ENCODE data around the gene KLHL40. TPM values are rescaled to one million over a fixed set of nuclear protein-coding genes. Genes with fewer than 3 reads are reported as not detected.

KLHL40 gene
- total RNA-seq, 2 donors from 2014 or later = not detected

- ATAC-seq (replicated peaks in 1 of 2) = no peak
- no peak for DNase-seq
Observed at GRCh38 chr3:42692667-42693529, 7.6 kb downstream of the KLHL40 start.

GRCh38 chr3:42693530-42693930, 8.2 kb downstream of the KLHL40 start:
- DNase-seq = no peak
- no peak for ATAC-seq (replicated peaks in 1 of 2)
- H3K9me3 Mint-ChIP-seq = no peaks in the 10 kb centered on the region
- H3K4me3 Mint-ChIP-seq = no peak overlapping the region
- no peaks in the 10 kb centered on the region for H3K36me3 Mint-ChIP-seq (ENCODE audit: insufficient read depth in 2 of 2)
- peaks cover 7% of the 10 kb centered on the region for H3K27me3 Mint-ChIP-seq (ENCODE audit: low read depth)
- H3K4me1 Mint-ChIP-seq (ENCODE audit: low read depth) = no peaks in the 10 kb centered on the region
- no peak overlapping the region for H3K27ac Mint-ChIP-seq

More at GRCh38 chr3:42692667-42693529, 7.6 kb downstream of the KLHL40 start:
- Mint-ChIP-seq H3K4me3 (no peak overlapping the region), H3K9me3 (no peaks in the 10 kb centered on the region), H3K4me1 (ENCODE audit: low read depth) (no peaks in the 10 kb centered on the region), H3K27me3 (ENCODE audit: low read depth) (peaks cover 7% of the 10 kb centered on the region), H3K27ac (no peak overlapping the region), H3K36me3 (ENCODE audit: insufficient read depth in 2 of 2) (no peaks in the 10 kb centered on the region)

GRCh38 chr3:42694366-42694765, 9.0 kb downstream of the KLHL40 start:
- H3K36me3 Mint-ChIP-seq (ENCODE audit: insufficient read depth in 2 of 2) = no peaks in the 10 kb centered on the region
- H3K4me1 Mint-ChIP-seq (ENCODE audit: low read depth) = peaks cover 4% of the 10 kb centered on the region
- H3K27me3 Mint-ChIP-seq (ENCODE audit: low read depth) = peaks cover 7% of the 10 kb centered on the region
- H3K9me3 Mint-ChIP-seq = no peaks in the 10 kb centered on the region
- ATAC-seq (replicated peaks in 1 of 2) = no peak
- H3K4me3 Mint-ChIP-seq = no peak overlapping the region
- no peak for DNase-seq
- no peak overlapping the region for H3K27ac Mint-ChIP-seq

GRCh38 chr3:42696356-42697288, 11.3 kb downstream of the KLHL40 start:
- Mint-ChIP-seq H3K9me3 (no peaks in the 10 kb centered on the region), H3K27me3 (ENCODE audit: low read depth) (peaks cover 9% of the 10 kb centered on the region), H3K36me3 (ENCODE audit: insufficient read depth in 2 of 2) (no peaks in the 10 kb centered on the region), H3K4me1 (ENCODE audit: low read depth) (peaks cover 9% of the 10 kb centered on the region), H3K27ac (no peak overlapping the region), H3K4me3 (no peak overlapping the region)
- no peak for DNase-seq
- ATAC-seq (replicated peaks in 1 of 2) = no peak

- H3K27me3 Mint-ChIP-seq (ENCODE audit: low read depth) = peaks cover 9% of the 10 kb centered on the region
- H3K27ac Mint-ChIP-seq = no peak overlapping the region
- H3K4me1 Mint-ChIP-seq (ENCODE audit: low read depth) = peaks cover 9% of the 10 kb centered on the region
- H3K4me3 Mint-ChIP-seq = no peak overlapping the region
- ATAC-seq (replicated peaks in 1 of 2) = no peak
- no peaks in the 10 kb centered on the region for H3K9me3 Mint-ChIP-seq
- no peaks in the 10 kb centered on the region for H3K36me3 Mint-ChIP-seq (ENCODE audit: insufficient read depth in 2 of 2)
- no peak for DNase-seq
Observed at GRCh38 chr3:42697289-42698051, 12.1 kb downstream of the KLHL40 start.

GRCh38 chr3:42698216-42698910, 13.0 kb downstream of the KLHL40 start:
- DNase-seq = no peak
- H3K27me3 Mint-ChIP-seq (ENCODE audit: low read depth) = peaks cover 9% of the 10 kb centered on the region
- no peak overlapping the region for H3K27ac Mint-ChIP-seq
- H3K36me3 Mint-ChIP-seq (ENCODE audit: insufficient read depth in 2 of 2) = no peaks in the 10 kb centered on the region
- H3K9me3 Mint-ChIP-seq = no peaks in the 10 kb centered on the region
- peaks cover 9% of the 10 kb centered on the region for H3K4me1 Mint-ChIP-seq (ENCODE audit: low read depth)
- ATAC-seq (replicated peaks in 1 of 2) = no peak
- H3K4me3 Mint-ChIP-seq = no peak overlapping the region

GRCh38 chr3:42698911-42699230, 13.5 kb downstream of the KLHL40 start:
- H3K27ac Mint-ChIP-seq = no peak overlapping the region
- ATAC-seq (replicated peaks in 1 of 2) (peak; percentile 52 to 79), DNase-seq (peak; percentile 24 to 43)
- no peak overlapping the region for H3K4me3 Mint-ChIP-seq
- no peaks in the 10 kb centered on the region for H3K9me3 Mint-ChIP-seq
- H3K27me3 Mint-ChIP-seq (ENCODE audit: low read depth) = peaks cover 9% of the 10 kb centered on the region
- peaks cover 9% of the 10 kb centered on the region for H3K4me1 Mint-ChIP-seq (ENCODE audit: low read depth)
- no peaks in the 10 kb centered on the region for H3K36me3 Mint-ChIP-seq (ENCODE audit: insufficient read depth in 2 of 2)

GRCh38 chr3:42699511-42699971, 14.2 kb downstream of the KLHL40 start:
- Mint-ChIP-seq H3K27me3 (ENCODE audit: low read depth) (peaks cover 9% of the 10 kb centered on the region), H3K36me3 (ENCODE audit: insufficient read depth in 2 of 2) (no peaks in the 10 kb centered on the region), H3K4me3 (no peak overlapping the region), H3K9me3 (no peaks in the 10 kb centered on the region), H3K4me1 (ENCODE audit: low read depth) (peaks cover 9% of the 10 kb centered on the region), H3K27ac (no peak overlapping the region)
- ATAC-seq (replicated peaks in 1 of 2) (no peak), DNase-seq (no peak)

- ATAC-seq (replicated peaks in 1 of 2) (no peak), DNase-seq (no peak)
- H3K4me1 Mint-ChIP-seq (ENCODE audit: low read depth) = peaks cover 9% of the 10 kb centered on the region
- H3K27ac Mint-ChIP-seq = no peak overlapping the region
- no peaks in the 10 kb centered on the region for H3K9me3 Mint-ChIP-seq
- peaks cover 9% of the 10 kb centered on the region for H3K27me3 Mint-ChIP-seq (ENCODE audit: low read depth)
- no peaks in the 10 kb centered on the region for H3K36me3 Mint-ChIP-seq (ENCODE audit: insufficient read depth in 2 of 2)
- no peak overlapping the region for H3K4me3 Mint-ChIP-seq
Observed at GRCh38 chr3:42700366-42701288, 15.3 kb downstream of the KLHL40 start.

GRCh38 chr3:42701371-42702065, 16.2 kb downstream of the KLHL40 start:
- no peaks in the 10 kb centered on the region for H3K9me3 Mint-ChIP-seq
- peaks cover 9% of the 10 kb centered on the region for H3K4me1 Mint-ChIP-seq (ENCODE audit: low read depth)
- H3K27me3 Mint-ChIP-seq (ENCODE audit: low read depth) = peaks cover 9% of the 10 kb centered on the region
- DNase-seq (peak; percentile 70 to 74), ATAC-seq (replicated peaks in 1 of 2) (peak; percentile 70 to 72)
- H3K36me3 Mint-ChIP-seq (ENCODE audit: insufficient read depth in 2 of 2) = no peaks in the 10 kb centered on the region
- H3K27ac Mint-ChIP-seq = no peak overlapping the region
- no peak overlapping the region for H3K4me3 Mint-ChIP-seq

Measured in activated T-cell treated with anti-CD3 and anti-CD28 coated beads, Interleukin-2, amount 50 U/mL, for 72 hours (primary cell).